ENCODE data around the gene KCNMB1.

- TF ChIP-seq CTCF (IDR thresholded peaks at IDR 0.05) (no peak), POLR2A (IDR thresholded peaks at IDR 0.05) (no peak)
Observed at GRCh38 chr5:170424629-170425028, 35.5 kb upstream of the KCNMB1 start.
